ENCODE measurements around the gene ERFE. TPM values are rescaled to one million over a fixed set of nuclear protein-coding genes. Genes with fewer than 3 reads are reported as not detected.
A peak's percentile ranks its signal among the peaks of the same experiment; 100 is the strongest.
"Not testable (repeated sequence)": the region's sequence is repeated elsewhere in the genome, so short reads cannot be mapped to it uniquely, and the experiment has no call there.

ERFE gene, protein sequence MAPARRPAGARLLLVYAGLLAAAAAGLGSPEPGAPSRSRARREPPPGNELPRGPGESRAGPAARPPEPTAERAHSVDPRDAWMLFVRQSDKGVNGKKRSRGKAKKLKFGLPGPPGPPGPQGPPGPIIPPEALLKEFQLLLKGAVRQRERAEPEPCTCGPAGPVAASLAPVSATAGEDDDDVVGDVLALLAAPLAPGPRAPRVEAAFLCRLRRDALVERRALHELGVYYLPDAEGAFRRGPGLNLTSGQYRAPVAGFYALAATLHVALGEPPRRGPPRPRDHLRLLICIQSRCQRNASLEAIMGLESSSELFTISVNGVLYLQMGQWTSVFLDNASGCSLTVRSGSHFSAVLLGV
- total RNA-seq = under 1 TPM in 3 of 4 donors, not detected in 1; 0.35 to 0.81 (median 0.69) TPM
- 0.16 TPM for polyA plus RNA-seq
- long read RNA-seq, donor 1, partial matches to known transcripts = 0 of 2 reads
- long read RNA-seq, donor 1, other reads (novel, unspliced or antisense) = 0 of 2 reads
- long read RNA-seq, donor 2 = 0 reads
- long read RNA-seq, donor 3 = 0 reads
- long read RNA-seq, donor 4, partial matches to known transcripts = 0 of 1 reads
- long read RNA-seq, donor 4, other reads (novel, unspliced or antisense) = 0 of 1 reads

GRCh38 chr2:238158509-238159070, at the start of gene ERFE:
ERFE (plus strand) TSS chr2:238158970; CDS start chr2:238159008, 38 bp downstream.
- DNase-seq = peak in 2 of 3 donors; percentile 69 to 81
- no peak within 1 kb of the TSS for H3K27ac ChIP-seq (ENCODE audit: low read length)
- H3K9me3 ChIP-seq (ENCODE audit: control insufficient read depth, low read length) = no peaks in the 10 kb centered on the region
- intact Hi-C loops (cut with DNase I) = no loop called here
- H3K4me1 ChIP-seq (ENCODE audit: control insufficient read depth, insufficient read depth, low read length) = no peaks in the 10 kb centered on the region
- H3K4me3 ChIP-seq (ENCODE audit: low read length) = peak within 1 kb of the TSS; percentile 47
- WGBS = 9% methylated on average over 46 of the region's 61 CpGs
- no peaks in the 10 kb centered on the region for H3K27me3 ChIP-seq (ENCODE audit: control insufficient read depth, insufficient read depth)
- ATAC-seq = peak; percentile 38 to 40

DNA sequence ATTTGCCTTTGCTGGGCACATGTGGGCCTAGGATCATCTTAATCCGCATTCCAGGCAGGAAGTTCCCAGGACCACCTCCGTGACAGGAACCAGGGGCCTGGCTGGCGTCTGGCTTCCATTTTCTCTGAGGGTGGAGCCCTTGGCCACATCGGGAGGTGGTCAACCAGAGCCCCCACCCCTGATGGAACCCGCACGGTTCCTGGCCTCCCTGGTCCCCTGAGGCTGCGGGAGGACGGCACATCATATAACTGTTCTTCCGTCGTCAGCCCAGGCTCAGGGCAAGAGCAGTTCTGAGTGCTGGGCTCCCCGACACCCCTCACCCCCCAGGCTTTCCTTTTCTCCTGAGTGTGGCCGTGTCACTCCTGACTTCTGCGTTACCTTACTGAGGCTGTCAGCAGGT, 45.2 kb upstream of the ERFE start:
- Histone ChIP-seq H3K4me1 (ENCODE audit: control insufficient read depth, insufficient read depth, low read length) (no peaks in the 10 kb centered on the region), H3K27me3 (ENCODE audit: control insufficient read depth, insufficient read depth) (no peaks in the 10 kb centered on the region), H3K9me3 (ENCODE audit: control insufficient read depth, low read length) (no peaks in the 10 kb centered on the region), H3K27ac (ENCODE audit: low read length) (no peak overlapping the region), H3K4me3 (ENCODE audit: low read length) (no peak overlapping the region)
- WGBS = 92% methylated on average over 13 of the region's 13 CpGs
- peak in 1 of 2 donors; percentile 22 for ATAC-seq
- DNase-seq = peak in 2 of 3 donors; percentile 9 to 32
- intact Hi-C loops (cut with DNase I) = no loop called here

DNA sequence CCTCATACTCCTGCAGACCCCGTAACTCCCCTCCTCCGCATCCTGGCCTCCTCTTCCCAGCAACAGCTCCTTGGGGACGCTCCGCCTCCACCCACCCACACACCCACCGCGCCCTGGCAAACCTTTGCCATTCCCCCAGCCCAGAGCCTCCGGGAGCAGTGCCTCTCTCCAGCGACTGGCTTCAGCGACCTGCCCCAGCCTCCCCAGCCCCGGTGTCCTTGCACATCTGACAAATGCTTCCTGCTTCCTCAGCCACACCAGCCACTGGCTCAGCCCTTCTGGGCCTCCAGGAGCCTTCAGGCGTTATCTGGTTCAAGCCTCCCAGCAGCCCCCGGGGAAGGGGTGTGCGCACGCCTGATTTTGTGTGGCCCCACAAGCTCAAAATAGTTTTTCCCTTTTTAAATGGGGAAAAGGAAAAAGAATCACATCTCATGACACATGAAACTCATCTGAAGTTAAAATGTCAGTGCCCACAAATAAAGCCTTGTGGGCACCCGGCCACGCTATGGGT, 44.4 kb upstream of the ERFE start:
- no peak overlapping the region for H3K4me3 ChIP-seq (ENCODE audit: low read length)
- WGBS = 67% methylated on average over 16 of the region's 16 CpGs

GRCh38 chr2:238114851-238115660, 43.7 kb upstream of the ERFE start:
- Histone ChIP-seq H3K4me3 (ENCODE audit: low read length) (no peak overlapping the region), H3K4me1 (ENCODE audit: control insufficient read depth, insufficient read depth, low read length) (no peaks in the 10 kb centered on the region), H3K27ac (ENCODE audit: low read length) (no peak overlapping the region), H3K27me3 (ENCODE audit: control insufficient read depth, insufficient read depth) (no peaks in the 10 kb centered on the region), H3K9me3 (ENCODE audit: control insufficient read depth, low read length) (no peaks in the 10 kb centered on the region)
- DNase-seq (peak in 2 of 3 donors; percentile 33 to 35), ATAC-seq (no peak)
- intact Hi-C loops (cut with DNase I) = no loop called here
- 89% methylated on average over 32 of the region's 32 CpGs for WGBS

More for the DNA sequence above, 44.4 kb upstream of the ERFE start:
- no peaks in the 10 kb centered on the region for H3K27me3 ChIP-seq (ENCODE audit: control insufficient read depth, insufficient read depth)
- H3K27ac ChIP-seq (ENCODE audit: low read length) = no peak overlapping the region
- intact Hi-C loops (cut with DNase I) = no loop called here
- no peaks in the 10 kb centered on the region for H3K9me3 ChIP-seq (ENCODE audit: control insufficient read depth, low read length)
- peak in 2 of 3 donors; percentile 7 to 46 for DNase-seq
- peak in 1 of 2 donors; percentile 16 for ATAC-seq
- no peaks in the 10 kb centered on the region for H3K4me1 ChIP-seq (ENCODE audit: control insufficient read depth, insufficient read depth, low read length)

DNA sequence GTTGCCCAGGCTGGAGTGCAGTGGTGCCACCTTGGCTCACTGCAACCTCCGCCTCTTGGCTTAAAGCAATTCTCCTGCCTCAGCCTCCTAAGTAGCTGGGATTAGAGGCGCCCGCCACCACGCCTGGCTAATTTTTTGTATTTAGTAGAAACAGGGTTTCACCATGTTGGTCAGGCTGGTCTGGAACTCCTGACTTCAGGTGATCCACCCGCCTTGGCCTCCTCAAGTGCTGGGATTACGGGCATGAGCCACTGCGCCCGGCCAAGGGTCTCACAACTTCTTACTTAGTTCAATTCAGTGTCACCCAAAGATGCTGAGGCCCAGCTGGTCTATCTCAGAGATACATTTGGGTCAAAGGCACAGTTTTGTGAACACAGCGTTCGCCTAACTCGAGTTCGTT, 43.1 kb upstream of the ERFE start:
- intact Hi-C loops (cut with DNase I); H3K4me3 ChIP-seq (ENCODE audit: low read length); H3K27ac ChIP-seq (ENCODE audit: low read length); H3K9me3 ChIP-seq (ENCODE audit: control insufficient read depth, low read length); H3K4me1 ChIP-seq (ENCODE audit: control insufficient read depth, insufficient read depth, low read length); ATAC-seq; H3K27me3 ChIP-seq (ENCODE audit: control insufficient read depth, insufficient read depth): not testable (repeated sequence)
- DNase-seq = peak in 2 of 3 donors; percentile 4 to 20
- 94% methylated on average over 12 of the region's 12 CpGs for WGBS

DNA sequence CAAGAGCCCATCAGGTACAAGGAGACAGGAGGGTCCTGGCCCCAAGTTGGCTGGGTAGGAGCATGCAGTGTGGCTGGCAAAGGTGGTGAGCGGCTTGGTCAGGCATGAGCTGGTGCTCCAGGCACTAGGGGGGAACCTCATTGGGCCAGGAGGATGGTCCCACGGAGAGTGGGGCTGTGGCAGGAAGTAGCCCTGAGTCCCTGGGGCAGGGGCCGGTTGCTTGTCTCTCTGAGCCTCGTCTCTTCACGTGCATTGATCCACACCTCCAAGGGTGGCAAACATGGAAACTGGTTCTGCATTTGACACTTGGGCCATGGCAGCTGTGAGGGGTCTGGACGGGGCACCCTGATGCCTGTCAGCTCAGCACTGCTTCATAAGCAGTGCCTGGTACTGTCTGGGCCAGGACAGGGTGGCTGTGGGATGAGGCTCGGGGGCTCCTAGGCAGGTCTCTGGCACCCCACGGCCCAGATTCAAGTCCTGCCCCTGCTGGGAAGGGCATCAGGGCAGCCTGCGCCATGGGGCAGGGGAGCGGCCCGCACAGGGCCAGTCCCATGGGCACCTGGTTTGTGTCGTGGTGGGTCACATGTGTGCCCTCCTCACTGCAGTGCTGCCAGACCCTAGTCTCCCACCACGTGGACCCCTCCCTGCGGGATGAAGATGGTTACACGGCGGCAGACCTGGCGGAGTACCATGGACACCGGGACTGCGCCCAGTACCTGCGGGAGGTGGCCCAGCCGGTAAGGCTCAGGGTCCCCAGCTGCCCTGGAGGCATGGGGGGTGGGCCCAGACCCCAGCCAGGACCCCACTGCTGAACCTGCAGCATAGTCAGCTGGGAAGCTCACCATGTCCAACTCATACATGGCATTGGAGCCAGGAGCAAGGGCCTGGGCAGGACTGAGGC, 42.2 kb upstream of the ERFE start:
- intact Hi-C loops (cut with DNase I) = no loop called here
- Histone ChIP-seq H3K27me3 (ENCODE audit: control insufficient read depth, insufficient read depth) (no peaks in the 10 kb centered on the region), H3K4me1 (ENCODE audit: control insufficient read depth, insufficient read depth, low read length) (no peaks in the 10 kb centered on the region), H3K9me3 (ENCODE audit: control insufficient read depth, low read length) (no peaks in the 10 kb centered on the region), H3K27ac (ENCODE audit: low read length) (no peak overlapping the region), H3K4me3 (ENCODE audit: low read length) (no peak overlapping the region)
- 87% methylated on average over 21 of the region's 21 CpGs for WGBS
- DNase-seq = peak; percentile 11 to 45 (median 23)
- ATAC-seq = no peak

- H3K9me3 ChIP-seq (ENCODE audit: control insufficient read depth, low read length) = no peaks in the 10 kb centered on the region
- H3K27ac ChIP-seq (ENCODE audit: low read length) = no peak overlapping the region
- no peaks in the 10 kb centered on the region for H3K27me3 ChIP-seq (ENCODE audit: control insufficient read depth, insufficient read depth)
- 72% methylated on average over 11 of the region's 11 CpGs for WGBS
- ATAC-seq (no peak), DNase-seq (peak in 2 of 3 donors; percentile 27 to 29)
- intact Hi-C loops (cut with DNase I) = no loop called here
- H3K4me1 ChIP-seq (ENCODE audit: control insufficient read depth, insufficient read depth, low read length) = no peaks in the 10 kb centered on the region
- H3K4me3 ChIP-seq (ENCODE audit: low read length) = no peak overlapping the region
Observed at GRCh38 chr2:238117199-238118154, 41.3 kb upstream of the ERFE start.

- intact Hi-C loops (cut with DNase I) = loop anchor here in 1 of 4 donors (10.0 kb wide), 1 partner anchor 145 kb away; no protein-coding TSS in a partner anchor
- Histone ChIP-seq H3K27ac (ENCODE audit: low read length) (no peak overlapping the region), H3K4me3 (ENCODE audit: low read length) (no peak overlapping the region), H3K9me3 (ENCODE audit: control insufficient read depth, low read length) (no peaks in the 10 kb centered on the region), H3K4me1 (ENCODE audit: control insufficient read depth, insufficient read depth, low read length) (no peaks in the 10 kb centered on the region), H3K27me3 (ENCODE audit: control insufficient read depth, insufficient read depth) (no peaks in the 10 kb centered on the region)
- DNase-seq (peak; percentile 9 to 59 (median 48)), ATAC-seq (no peak)
- 66% methylated on average over 15 of the region's 15 CpGs for WGBS
Observed at GRCh38 chr2:238119756-238120462, 38.9 kb upstream of the ERFE start.
